Upper lobe of left lung (tissue), 6 donors: Measurements from ENCODE around the gene ALDH1A1. TPM values are rescaled to one million over a fixed set of nuclear protein-coding genes. Genes with fewer than 3 reads are reported as not detected.

Experiments
- ATAC-seq, 2 donors: fragments of 200-7000 bp; cut with Tn5 transposase; one replicate each; pipeline ENCODE4 v1.9.1; 2022; ENCODE audit warnings: mild to moderate bottlenecking in 2 of 2, moderate library complexity in 2 of 2; ENCODE audit not compliant: low FRiP score in 2 of 2
- DNase-seq, 2 donors: peaks; one replicate each; pipeline ENCODE4 v3.0.0-alpha.2; 2019 to 2020
- H3K27ac ChIP-seq, 4 donors: fragments of 200-600 bp; sonication (generic); one replicate each; pipeline ENCODE4 v1.5.1; 2016 to 2019
- H3K27me3 ChIP-seq, 4 donors: fragments of 200-600 bp; sonication (generic); one replicate each; pipeline ENCODE4 v1.5.1; 2017 to 2019
- H3K36me3 ChIP-seq, 4 donors: fragments of 200-600 bp; sonication (generic); one replicate each; pipeline ENCODE4 v1.5.1; 2016 to 2019
- H3K4me1 ChIP-seq, 4 donors: fragments of 200-600 bp; sonication (generic); one replicate each; pipeline ENCODE4 v1.5.1; 2018 to 2019
- H3K4me3 ChIP-seq, 4 donors: fragments of 200-600 bp; sonication (generic); one replicate each; pipeline ENCODE4 v1.5.1; 2017 to 2019; ENCODE audit warnings: mild to moderate bottlenecking in 2 of 4, moderate library complexity in 1 of 4
- H3K9me3 ChIP-seq, 4 donors: fragments of 200-600 bp; sonication (generic); one replicate each; pipeline ENCODE4 v1.5.1; 2018 to 2019
- EP300 ChIP-seq, 4 donors: sonication (generic); formaldehyde crosslinking; IDR thresholded peaks; one replicate each; pipeline ENCODE4 v1.5.1; 2017; ENCODE audit warnings: antibody characterized with exemption in 4 of 4, control low read depth in 2 of 4
- POLR2A ChIP-seq, 4 donors: fragments of 450-650 bp; IDR thresholded peaks; one replicate each; pipeline ENCODE4 v1.5.1; 2016 to 2017; ENCODE audit warnings: antibody characterized with exemption in 4 of 4, mild to moderate bottlenecking in 2 of 4
- POLR2AphosphoS5 ChIP-seq, 2 donors: sonication (generic); formaldehyde crosslinking; IDR thresholded peaks; one replicate each; pipeline ENCODE4 v1.5.1; 2017; ENCODE audit warnings: antibody characterized with exemption in 2 of 2
- WGBS, 2 donors: methylation state at CpG; one replicate each; pipeline ENCODE4 v1.1.5; 2017 to 2018; 5-methylcytosine and 5-hydroxymethylcytosine counted together
- total RNA-seq, 6 donors: library from RNA; depleted of rRNA in 4 of 6; stranded (reverse); fragments of >200 nt in 4 of 6; gene quantifications; one replicate each; pipeline versions ENCODE4 v1.1.0 to v1.2.1, GENCODE V29; 2016 to 2021
- TF ChIP-seq, protein P1 (sequence below), 6 experiments: fragments of 450-650 bp in 4 of 6; fragments of 200-600 bp in 2 of 6; sonication (generic) in 2 of 6; IDR thresholded peaks; one replicate each; pipeline ENCODE4 v1.5.1; 2016 to 2019; ENCODE audit warnings: antibody characterized with exemption in 6 of 6
- donor health status: DM: no; HTN: no; CAD: no; lungs with moderate emphysema.
- donor health status: DM: no; HTN: yes; CAD: no; lungs with severe emphysema.

Gene ALDH1A1
- total RNA-seq, 6 donors from 2014 or later = 81.7 to 230 (median 137) TPM

DNA sequence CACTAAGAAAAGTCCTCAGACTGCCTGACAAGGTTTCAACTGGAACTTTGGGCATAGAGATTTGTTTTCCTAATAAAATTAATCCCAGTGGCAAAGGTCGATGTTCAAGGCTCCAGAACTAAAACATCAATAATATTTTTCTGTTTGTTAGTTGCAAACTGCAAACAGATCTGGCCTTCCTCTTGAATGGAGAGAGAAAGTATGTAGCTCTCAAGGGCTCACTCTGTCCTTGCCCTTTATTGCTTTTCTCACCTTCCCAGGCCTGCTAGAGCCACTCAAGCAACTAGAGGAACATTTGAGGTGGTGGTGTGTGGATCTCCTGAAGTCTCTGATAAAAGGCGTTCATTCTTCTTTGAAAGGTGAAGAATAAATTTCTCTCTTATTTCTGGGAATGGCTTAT, 16.6 kb downstream of the ALDH1A1 start:
- H3K27ac ChIP-seq = no peak overlapping the region
- 79 to 88% methylated on average over 2 of the region's 2 CpGs for WGBS, 2 donors

DNA sequence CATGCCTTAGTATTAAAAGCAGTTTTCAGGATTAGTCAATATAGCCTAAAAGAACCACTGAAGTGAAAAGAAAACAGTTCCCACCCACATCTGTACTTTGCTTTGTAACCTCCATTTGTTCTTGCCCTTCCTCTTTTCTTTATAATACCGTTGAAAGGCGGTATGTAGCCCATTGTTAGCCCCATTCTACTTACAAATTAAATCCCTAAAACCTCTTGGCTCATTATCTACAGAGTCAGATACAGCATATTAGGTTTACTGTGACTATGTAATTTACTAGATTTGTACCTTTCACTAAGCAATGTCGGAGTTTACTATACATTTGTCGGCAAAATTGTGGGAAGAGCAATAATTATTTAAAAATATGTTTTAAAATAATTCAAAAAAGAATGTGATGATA, 17.3 kb downstream of the ALDH1A1 start:
- DNase-seq (no peak), ATAC-seq (no peak)
- H3K4me3 ChIP-seq = no peak overlapping the region
- H3K4me1 ChIP-seq = peaks cover 0 to 8% (median 2%) of the 10 kb centered on the region in 4 donors
- H3K9me3 ChIP-seq = no peaks in the 10 kb centered on the region
- H3K27ac ChIP-seq = no peak overlapping the region
- peaks cover 0 to 8% (median 0%) of the 10 kb centered on the region in 4 donors for H3K36me3 ChIP-seq
- 88 to 93% methylated on average over 4 of the region's 4 CpGs for WGBS, 2 donors
- TF ChIP-seq, protein P1, sequence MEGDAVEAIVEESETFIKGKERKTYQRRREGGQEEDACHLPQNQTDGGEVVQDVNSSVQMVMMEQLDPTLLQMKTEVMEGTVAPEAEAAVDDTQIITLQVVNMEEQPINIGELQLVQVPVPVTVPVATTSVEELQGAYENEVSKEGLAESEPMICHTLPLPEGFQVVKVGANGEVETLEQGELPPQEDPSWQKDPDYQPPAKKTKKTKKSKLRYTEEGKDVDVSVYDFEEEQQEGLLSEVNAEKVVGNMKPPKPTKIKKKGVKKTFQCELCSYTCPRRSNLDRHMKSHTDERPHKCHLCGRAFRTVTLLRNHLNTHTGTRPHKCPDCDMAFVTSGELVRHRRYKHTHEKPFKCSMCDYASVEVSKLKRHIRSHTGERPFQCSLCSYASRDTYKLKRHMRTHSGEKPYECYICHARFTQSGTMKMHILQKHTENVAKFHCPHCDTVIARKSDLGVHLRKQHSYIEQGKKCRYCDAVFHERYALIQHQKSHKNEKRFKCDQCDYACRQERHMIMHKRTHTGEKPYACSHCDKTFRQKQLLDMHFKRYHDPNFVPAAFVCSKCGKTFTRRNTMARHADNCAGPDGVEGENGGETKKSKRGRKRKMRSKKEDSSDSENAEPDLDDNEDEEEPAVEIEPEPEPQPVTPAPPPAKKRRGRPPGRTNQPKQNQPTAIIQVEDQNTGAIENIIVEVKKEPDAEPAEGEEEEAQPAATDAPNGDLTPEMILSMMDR (IDR thresholded peaks at IDR 0.05) = no peak
- TF ChIP-seq EP300 (IDR thresholded peaks at IDR 0.05) = no peak
- TF ChIP-seq POLR2AphosphoS5 (IDR thresholded peaks at IDR 0.05) = no peak
- no peak for TF ChIP-seq POLR2A (IDR thresholded peaks at IDR 0.05)
- H3K27me3 ChIP-seq = no peaks in the 10 kb centered on the region

More for the DNA sequence above, 16.6 kb downstream of the ALDH1A1 start:
- ATAC-seq (no peak), DNase-seq (no peak)
- Histone ChIP-seq H3K27me3 (no peaks in the 10 kb centered on the region), H3K36me3 (peaks cover 0 to 6% (median 0%) of the 10 kb centered on the region in 4 donors), H3K4me3 (no peak overlapping the region), H3K9me3 (no peaks in the 10 kb centered on the region), H3K4me1 (peaks cover 0 to 4% (median 2%) of the 10 kb centered on the region in 4 donors)
- TF ChIP-seq EP300 (IDR thresholded peaks at IDR 0.05) = no peak
- TF ChIP-seq POLR2AphosphoS5 (IDR thresholded peaks at IDR 0.05) = no peak
- TF ChIP-seq, protein P1 (IDR thresholded peaks at IDR 0.05) = no peak
- TF ChIP-seq POLR2A (IDR thresholded peaks at IDR 0.05) = no peak

- DNase-seq (no peak), ATAC-seq (no peak)
- Histone ChIP-seq H3K36me3 (peaks cover 0 to 6% (median 0%) of the 10 kb centered on the region in 4 donors), H3K27me3 (no peaks in the 10 kb centered on the region), H3K4me1 (peaks cover 0 to 8% (median 2%) of the 10 kb centered on the region in 4 donors), H3K4me3 (no peak overlapping the region), H3K27ac (no peak overlapping the region), H3K9me3 (no peaks in the 10 kb centered on the region)
- TF ChIP-seq POLR2AphosphoS5 (IDR thresholded peaks at IDR 0.05) = no peak
- TF ChIP-seq POLR2A (IDR thresholded peaks at IDR 0.05) = no peak
- TF ChIP-seq EP300 (IDR thresholded peaks at IDR 0.05) = no peak
- TF ChIP-seq, protein P1 (IDR thresholded peaks at IDR 0.05) = no peak
- WGBS, 2 donors = 86% methylated on average over 4 of the region's 4 CpGs
Measured at GRCh38 chr9:72933730-72934665, 18.9 kb downstream of the ALDH1A1 start.

DNA sequence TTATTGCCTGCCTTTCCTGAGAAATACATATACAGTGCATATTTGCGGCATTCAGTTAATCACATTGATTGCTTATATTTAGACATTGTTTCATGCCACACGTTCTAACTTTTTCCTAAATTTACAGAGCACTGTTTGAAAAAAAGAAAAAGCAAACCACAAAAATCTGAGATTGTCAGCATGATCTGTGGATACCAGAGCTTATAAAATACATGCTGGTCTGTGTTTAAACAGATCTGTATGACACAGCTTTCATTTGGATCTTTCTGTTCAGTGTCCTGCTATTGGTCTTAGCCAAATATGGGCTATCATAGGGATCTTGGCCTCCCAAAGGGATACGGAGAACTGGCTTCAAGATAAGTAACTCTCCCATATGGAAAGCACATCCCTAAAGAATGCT, 20.2 kb downstream of the ALDH1A1 start:
- Histone ChIP-seq H3K9me3 (no peaks in the 10 kb centered on the region), H3K36me3 (peaks cover 0 to 11% (median 0%) of the 10 kb centered on the region in 4 donors), H3K27ac (no peak overlapping the region), H3K4me1 (peaks cover 0 to 8% (median 2%) of the 10 kb centered on the region in 4 donors), H3K27me3 (no peaks in the 10 kb centered on the region), H3K4me3 (no peak overlapping the region)
- ATAC-seq = no peak
- 81 to 90% methylated on average over 3 of the region's 3 CpGs for WGBS, 2 donors
- DNase-seq = no peak
- TF ChIP-seq POLR2AphosphoS5 (IDR thresholded peaks at IDR 0.05) (no peak), EP300 (IDR thresholded peaks at IDR 0.05) (no peak), POLR2A (IDR thresholded peaks at IDR 0.05) (no peak)
- TF ChIP-seq, protein P1 (IDR thresholded peaks at IDR 0.05) = no peak
